Heart left ventricle (tissue), 16 donors: ENCODE measurements around the gene RFX1. TPM values are rescaled to one million over a fixed set of nuclear protein-coding genes. Genes with fewer than 3 reads are reported as not detected.
A peak's percentile ranks its signal among the peaks of the same experiment; 100 is the strongest.

ENCODE experiments used
- ATAC-seq, 4 donors: fragments of 200-7000 bp; cut with Tn5 transposase; one replicate each; pipeline ENCODE4 v1.9.1; 2020 to 2022; ENCODE audit warnings: moderate library complexity in 4 of 4, mild to moderate bottlenecking in 3 of 4, moderate number of reproducible peaks in 1 of 4
- DNase-seq, 5 donors: peaks; one replicate each; pipeline ENCODE4 v3.0.0-alpha.2; 2020
- H3K27ac ChIP-seq, 12 donors: fragments of 200-600 bp; sonication (generic) in 4 of 12; one replicate each; pipeline versions ENCODE4 v1.5.0 to v1.8.0; 2016 to 2022; ENCODE audit warnings: mild to moderate bottlenecking in 2 of 12
- H3K27me3 ChIP-seq, 9 donors: fragments of 200-600 bp; sonication (generic) in 2 of 9; one replicate each; pipeline versions ENCODE4 v1.5.1 to v1.8.0; 2016 to 2022; ENCODE audit warnings: mild to moderate bottlenecking in 3 of 9
- H3K36me3 ChIP-seq, 9 donors: fragments of 200-600 bp; sonication (generic) in 2 of 9; one replicate each; pipeline versions ENCODE4 v1.5.0 to v1.8.0; 2018 to 2022; ENCODE audit warnings: mild to moderate bottlenecking in 2 of 9
- H3K4me1 ChIP-seq, 12 donors: fragments of 200-600 bp; sonication (generic) in 4 of 12; one replicate each; pipeline versions ENCODE4 v1.5.0 to v1.8.0; 2016 to 2022; ENCODE audit warnings: mild to moderate bottlenecking in 3 of 12
- H3K4me3 ChIP-seq, 12 donors: fragments of 200-600 bp; sonication (generic) in 4 of 12; one replicate each; pipeline versions ENCODE4 v1.5.0 to v1.8.0; 2017 to 2022; ENCODE audit warnings: mild to moderate bottlenecking in 9 of 12, moderate library complexity in 4 of 12
- H3K9me3 ChIP-seq, 12 donors: fragments of 200-600 bp; sonication (generic) in 4 of 12; one replicate each; pipeline versions ENCODE4 v1.5.0 to v1.8.0; 2016 to 2022; ENCODE audit warnings: mild to moderate bottlenecking in 1 of 12
- POLR2A ChIP-seq, 2 donors: fragments of 450-650 bp; IDR thresholded peaks; one replicate each; pipeline ENCODE4 v1.6.1; 2017; ENCODE audit warnings: antibody characterized with exemption in 2 of 2, mild to moderate bottlenecking in 2 of 2, moderate library complexity in 2 of 2
- WGBS, 4 donors: extraction: QIAGEN DNeasy Blood & Tissue Kit in 2 of 4; methylation state at CpG; one replicate each; pipeline versions ENCODE4 v1.1.5 to v1.1.7; 2013 to 2018; 5-methylcytosine and 5-hydroxymethylcytosine counted together
- intact Hi-C, 10 donors: fragments of 100-400 bp; cut with DNase I; formaldehyde crosslinking; loops; one replicate each; pipeline versions ENCODE4 v1.11.1 to v1.14.2; 2022
- polyA plus RNA-seq, 2 donors: library from polyadenylated mRNA; stranded (reverse); fragments of 200-250 nt; gene quantifications; one replicate each; pipeline ENCODE4 v1.2.3, GENCODE V29; 2013
- total RNA-seq, 9 donors: library from RNA; depleted of rRNA in 2 of 9; stranded (reverse); fragments of >200 nt in 2 of 9; fragmentation: NEBNext Ultra II Directional in 3 of 9; extraction: Animal tissue kit (Norgen Biotek cat#: 25700) in 3 of 9; gene quantifications; one replicate each; pipeline versions ENCODE4 v1.1.0 to v1.2.4, GENCODE V29; 2016 to 2023
- TF ChIP-seq, protein P1 (sequence below), 12 donors: fragments of 200-600 bp; sonication (generic) in 4 of 12; IDR thresholded peaks; one replicate each; pipeline versions ENCODE4 v1.5.0 to v1.8.0; 2018 to 2022; ENCODE audit warnings: antibody characterized with exemption in 12 of 12, mild to moderate bottlenecking in 5 of 12
- donor health status: ischemic (EF 13 %, LVEDD 7.1; RV severe dilation, severe dysfunction).
- donor health status: healthy with polysubstance abuse.
- donor health status: DM: no; HTN: yes; CAD: no.
- donor health status: DM: no; HTN: no; CAD: no.
- donor health status: ischemic (EF 25% LVEDD 6.9; RV normal size, moderate dysfunction).
- donor health status: ischemic (EF 25% LVEDD 5.7; RV mildly dilated, moderate dysfunction).
- donor health status: healthy.
- donor health status: DM: yes; HTN: yes; CAD: no.
- donor health status: ischemic (EF 35%, LVEDD 5.7; RV mildly dilated, moderate dysfunction).
- donor health status: nonischemic (EF 11% LVEDD 7.7; RV severe dilation, severe dysfunction).
- donor health status: DM: yes; HTN: yes; CAD: no.
- donor health status: PGD.
- donor health status: ischemic (EF 29% LVEDD 5.4; RV normal size, mild dysfunction).
- donor health status: nonischemic (EF 23%, LVEDD 6.1; RV moderate dilation, normal function).

RFX1 gene
- total and polyA plus RNA-seq, 11 donors, result 4.0 to 15.4 (median 8.6) TPM

DNA sequence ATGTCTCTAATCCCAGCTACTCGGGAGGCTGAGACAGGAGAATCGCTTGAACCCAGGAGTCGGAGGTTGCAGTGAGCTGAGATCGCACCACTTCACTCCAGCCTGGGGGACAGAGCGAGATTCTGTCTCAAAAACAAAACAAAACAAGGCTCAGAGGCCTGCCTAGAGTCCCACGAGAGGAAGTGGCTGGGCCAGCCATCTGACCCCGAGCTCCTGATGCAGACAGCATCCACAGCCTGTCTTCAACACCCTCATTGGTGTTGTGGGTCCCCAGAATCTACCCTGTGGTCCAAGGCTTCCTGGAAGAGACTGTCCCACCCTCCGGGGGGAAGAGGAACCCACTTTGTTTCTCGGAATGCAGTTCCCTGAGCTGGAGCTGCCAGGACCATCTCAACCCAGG lies 24.7 kb downstream of the RFX1 start:
- intact Hi-C loops, result no loop called here
- Histone ChIP-seq H3K36me3 (peaks cover 0 to 21% (median 7%) of the 10 kb centered on the region in 9 donors), H3K4me3 (no peak overlapping the region), H3K27me3 (no peaks in the 10 kb centered on the region), H3K4me1 (peaks cover 0 to 42% (median 22%) of the 10 kb centered on the region in 12 donors), H3K9me3 (no peaks in the 10 kb centered on the region), H3K27ac (no peak overlapping the region)
- 68 to 77% (median 74%) methylated on average over 7 to 9 of the region's 9 CpGs for WGBS, 4 donors
- DNase-seq (no peak), ATAC-seq (no peak)
- TF ChIP-seq, protein P1, sequence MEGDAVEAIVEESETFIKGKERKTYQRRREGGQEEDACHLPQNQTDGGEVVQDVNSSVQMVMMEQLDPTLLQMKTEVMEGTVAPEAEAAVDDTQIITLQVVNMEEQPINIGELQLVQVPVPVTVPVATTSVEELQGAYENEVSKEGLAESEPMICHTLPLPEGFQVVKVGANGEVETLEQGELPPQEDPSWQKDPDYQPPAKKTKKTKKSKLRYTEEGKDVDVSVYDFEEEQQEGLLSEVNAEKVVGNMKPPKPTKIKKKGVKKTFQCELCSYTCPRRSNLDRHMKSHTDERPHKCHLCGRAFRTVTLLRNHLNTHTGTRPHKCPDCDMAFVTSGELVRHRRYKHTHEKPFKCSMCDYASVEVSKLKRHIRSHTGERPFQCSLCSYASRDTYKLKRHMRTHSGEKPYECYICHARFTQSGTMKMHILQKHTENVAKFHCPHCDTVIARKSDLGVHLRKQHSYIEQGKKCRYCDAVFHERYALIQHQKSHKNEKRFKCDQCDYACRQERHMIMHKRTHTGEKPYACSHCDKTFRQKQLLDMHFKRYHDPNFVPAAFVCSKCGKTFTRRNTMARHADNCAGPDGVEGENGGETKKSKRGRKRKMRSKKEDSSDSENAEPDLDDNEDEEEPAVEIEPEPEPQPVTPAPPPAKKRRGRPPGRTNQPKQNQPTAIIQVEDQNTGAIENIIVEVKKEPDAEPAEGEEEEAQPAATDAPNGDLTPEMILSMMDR (IDR thresholded peaks at IDR 0.05), result no peak
- TF ChIP-seq POLR2A (IDR thresholded peaks at IDR 0.05), result no peak

DNA sequence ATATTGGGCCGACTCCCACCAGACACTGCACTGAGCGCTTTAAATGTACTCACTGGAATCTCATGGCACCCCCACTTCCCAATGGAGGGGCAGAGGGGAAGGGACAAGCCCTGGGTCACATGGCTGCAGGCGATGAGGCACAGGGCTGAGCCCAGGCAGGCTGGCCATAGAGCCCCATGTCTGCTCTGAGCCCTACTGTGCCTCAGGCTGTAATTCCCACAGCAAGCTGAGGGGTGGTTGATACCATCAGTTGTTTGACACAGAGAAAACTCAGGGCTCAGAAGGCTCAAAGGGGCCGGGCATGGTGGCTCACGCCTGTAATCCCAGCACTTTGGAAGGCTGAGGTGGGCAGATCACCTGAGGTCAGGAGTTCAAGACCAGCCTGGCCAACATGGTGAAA lies 25.1 kb downstream of the RFX1 start:
- 89 to 100% (median 94%) methylated on average over 5 of the region's 5 CpGs for WGBS, 4 donors
- no peaks in the 10 kb centered on the region for H3K9me3 ChIP-seq
- peaks cover 0 to 24% (median 7%) of the 10 kb centered on the region in 9 donors for H3K36me3 ChIP-seq
- DNase-seq, result no peak
- no peak for ATAC-seq
- H3K27me3 ChIP-seq, result no peaks in the 10 kb centered on the region
- intact Hi-C loops, result no loop called here
- H3K27ac ChIP-seq, result no peak overlapping the region
- TF ChIP-seq, protein P1 (IDR thresholded peaks at IDR 0.05), result no peak
- TF ChIP-seq POLR2A (IDR thresholded peaks at IDR 0.05), result no peak
- H3K4me1 ChIP-seq, result peaks cover 0 to 38% (median 22%) of the 10 kb centered on the region in 12 donors
- H3K4me3 ChIP-seq, result no peak overlapping the region

DNA sequence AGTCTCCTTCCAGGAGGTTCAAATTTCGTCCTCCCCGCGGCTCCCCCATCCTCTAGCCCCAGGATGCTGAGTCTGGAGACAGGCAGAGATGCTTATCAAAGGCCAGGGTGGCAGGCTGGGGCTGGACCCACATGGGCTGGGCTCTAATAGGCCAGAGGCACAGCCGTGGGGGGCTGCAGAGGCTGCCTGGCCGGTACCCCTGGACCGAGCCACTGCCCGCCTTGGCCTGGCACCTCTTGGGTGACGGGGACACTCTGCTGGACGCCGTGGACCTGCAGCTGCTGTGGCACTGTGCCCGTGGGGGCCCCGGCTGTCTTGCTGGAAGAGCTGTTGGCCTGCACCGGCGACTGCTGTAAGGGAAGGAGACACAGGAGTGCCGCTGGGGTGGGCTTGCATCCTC lies 25.8 kb downstream of the RFX1 start:
- no peaks in the 10 kb centered on the region for H3K9me3 ChIP-seq
- H3K27me3 ChIP-seq, result no peaks in the 10 kb centered on the region
- ATAC-seq, result no peak
- peaks cover 0 to 37% (median 17%) of the 10 kb centered on the region in 12 donors for H3K4me1 ChIP-seq
- intact Hi-C loops, result no loop called here
- DNase-seq, result no peak
- no peak overlapping the region for H3K4me3 ChIP-seq
- H3K27ac ChIP-seq, result no peak overlapping the region
- 92 to 97% (median 94%) methylated on average over 7 to 15 of the region's 15 CpGs for WGBS, 4 donors
- TF ChIP-seq POLR2A (IDR thresholded peaks at IDR 0.05), result no peak
- TF ChIP-seq, protein P1 (IDR thresholded peaks at IDR 0.05), result no peak
- H3K36me3 ChIP-seq, result peaks cover 0 to 26% (median 7%) of the 10 kb centered on the region in 9 donors

DNA sequence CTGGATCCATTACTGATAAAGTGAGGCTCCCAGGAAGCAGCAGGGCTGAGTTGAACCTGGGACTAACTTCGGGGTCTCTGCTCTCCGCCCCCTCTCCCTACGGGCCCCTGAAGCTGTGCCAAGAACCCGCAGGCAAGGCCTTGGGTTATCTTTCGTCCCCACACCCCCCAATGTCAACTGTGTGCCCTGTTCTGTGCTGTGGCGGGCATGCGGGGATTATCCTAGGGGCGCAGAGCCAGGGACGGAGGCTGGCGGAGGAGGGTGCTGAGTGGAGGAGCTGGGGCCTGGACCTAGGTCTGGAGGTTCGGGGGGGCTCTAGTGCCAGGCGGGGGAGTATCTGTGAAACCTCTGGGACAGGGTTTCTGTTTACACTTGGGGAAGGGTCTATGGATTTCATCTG lies 26.4 kb downstream of the RFX1 start:
- no peaks in the 10 kb centered on the region for H3K9me3 ChIP-seq
- H3K4me3 ChIP-seq, result peak overlapping the region in 2 of 12 donors; percentile 58 to 61
- peaks cover 0 to 26% (median 7%) of the 10 kb centered on the region in 9 donors for H3K36me3 ChIP-seq
- H3K4me1 ChIP-seq, result peaks cover 0 to 41% (median 18%) of the 10 kb centered on the region in 12 donors
- no peaks in the 10 kb centered on the region for H3K27me3 ChIP-seq
- intact Hi-C loops, result no loop called here
- H3K27ac ChIP-seq, result peak overlapping the region in 2 of 12 donors; percentile 84 to 89
- WGBS, 4 donors, result 81 to 93% (median 88%) methylated on average over 8 to 12 of the region's 12 CpGs
- TF ChIP-seq, protein P1 (IDR thresholded peaks at IDR 0.05), result no peak
- TF ChIP-seq POLR2A (IDR thresholded peaks at IDR 0.05), result no peak
- no peak for ATAC-seq
- no peak for DNase-seq
